Measurements from ENCODE around the gene SLC12A2.

DNA sequence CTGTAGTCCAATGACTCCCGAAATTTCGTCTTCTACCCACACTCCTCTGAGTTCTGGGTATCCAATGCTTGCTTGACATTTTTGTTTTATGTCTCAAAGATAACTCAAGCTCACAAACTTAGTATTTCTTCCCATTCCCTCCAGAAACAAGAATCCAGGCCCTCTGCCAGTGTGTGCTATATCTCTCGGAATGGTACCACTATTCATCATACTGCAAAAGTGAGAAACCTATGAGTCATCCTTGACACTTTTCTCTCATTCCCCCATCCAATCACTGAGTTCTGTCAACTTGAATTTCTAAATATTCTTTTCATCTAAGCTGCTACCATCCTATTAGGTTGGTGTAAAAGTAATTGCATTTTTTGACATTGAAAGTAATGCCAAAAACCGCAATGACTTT, 9.8 kb downstream of the SLC12A2 start:
- TF ChIP-seq, protein P1, sequence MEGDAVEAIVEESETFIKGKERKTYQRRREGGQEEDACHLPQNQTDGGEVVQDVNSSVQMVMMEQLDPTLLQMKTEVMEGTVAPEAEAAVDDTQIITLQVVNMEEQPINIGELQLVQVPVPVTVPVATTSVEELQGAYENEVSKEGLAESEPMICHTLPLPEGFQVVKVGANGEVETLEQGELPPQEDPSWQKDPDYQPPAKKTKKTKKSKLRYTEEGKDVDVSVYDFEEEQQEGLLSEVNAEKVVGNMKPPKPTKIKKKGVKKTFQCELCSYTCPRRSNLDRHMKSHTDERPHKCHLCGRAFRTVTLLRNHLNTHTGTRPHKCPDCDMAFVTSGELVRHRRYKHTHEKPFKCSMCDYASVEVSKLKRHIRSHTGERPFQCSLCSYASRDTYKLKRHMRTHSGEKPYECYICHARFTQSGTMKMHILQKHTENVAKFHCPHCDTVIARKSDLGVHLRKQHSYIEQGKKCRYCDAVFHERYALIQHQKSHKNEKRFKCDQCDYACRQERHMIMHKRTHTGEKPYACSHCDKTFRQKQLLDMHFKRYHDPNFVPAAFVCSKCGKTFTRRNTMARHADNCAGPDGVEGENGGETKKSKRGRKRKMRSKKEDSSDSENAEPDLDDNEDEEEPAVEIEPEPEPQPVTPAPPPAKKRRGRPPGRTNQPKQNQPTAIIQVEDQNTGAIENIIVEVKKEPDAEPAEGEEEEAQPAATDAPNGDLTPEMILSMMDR (IDR thresholded peaks at IDR 0.05): no peak
- no peak for TF ChIP-seq POLR2AphosphoS5 (IDR thresholded peaks at IDR 0.05)
